GM18498 (cell line): Measurements from ENCODE around the gene VTN.
A peak's percentile ranks its signal among the peaks of the same experiment; 100 is the strongest.

ENCODE experiments used
- ATAC-seq: cut with Tn5 transposase; IDR thresholded peaks from one replicate; pipeline ENCODE4 v1.9.1; 2021; ENCODE audit warnings: mild to moderate bottlenecking, moderate library complexity; ENCODE audit not compliant: unreplicated experiment

The VTN gene

GRCh38 chr17:28324267-28324745, 45.8 kb downstream of the VTN start:
- no peak for ATAC-seq

GRCh38 chr17:28320215-28321061, 49.7 kb downstream of the VTN start:
- no peak for ATAC-seq

GRCh38 chr17:28319598-28319935, 50.5 kb downstream of the VTN start:
- no peak for ATAC-seq

GRCh38 chr17:28318759-28319597, 51.1 kb downstream of the VTN start, which contains the start of gene TMEM97:
Gene TMEM97, plus strand, starts transcription at chr17:28319200. Its CDS starts 40 bp downstream, at chr17:28319240.
- ATAC-seq, result peak; percentile 96

GRCh38 chr17:28317966-28318758, 51.9 kb downstream of the VTN start:
- ATAC-seq, result peak; percentile 7
